Dedifferentiated amniotic fluid mesenchymal stem cell (primary cell): Measurements from ENCODE around the gene CSF3.

Experiments
- DNase-seq: peaks from one replicate; pipeline ENCODE4 v3.0.0-alpha.2; 2016; ENCODE audit errors: extremely low spot score

Gene CSF3

GRCh38 chr17:40015005-40015997 is at the start of gene CSF3:
Gene CSF3 (plus strand): TSS chr17:40015440. CDS start chr17:40015475, 35 bp downstream.
- DNase-seq = no peak

GRCh38 chr17:39966771-39967170 is 48.5 kb upstream of the CSF3 start:
- no peak for DNase-seq

- DNase-seq = no peak
Measured at GRCh38 chr17:39968761-39969160, 46.5 kb upstream of the CSF3 start.

GRCh38 chr17:39969375-39969774 is 45.9 kb upstream of the CSF3 start:
- no peak for DNase-seq

GRCh38 chr17:39970157-39970692 is 45.0 kb upstream of the CSF3 start:
- DNase-seq = no peak

GRCh38 chr17:39971076-39971603 is 44.1 kb upstream of the CSF3 start:
- no peak for DNase-seq

- DNase-seq = no peak
Measured at GRCh38 chr17:39972271-39972670, 43.0 kb upstream of the CSF3 start.

GRCh38 chr17:39973496-39973895 is 41.7 kb upstream of the CSF3 start:
- no peak for DNase-seq

GRCh38 chr17:39974433-39974832 is 40.8 kb upstream of the CSF3 start:
- DNase-seq = no peak

GRCh38 chr17:39975801-39976200 is 39.4 kb upstream of the CSF3 start:
- DNase-seq = no peak

GRCh38 chr17:39979016-39979670 is 36.1 kb upstream of the CSF3 start:
- DNase-seq = peak; percentile 60

GRCh38 chr17:39979893-39980350 is 35.3 kb upstream of the CSF3 start:
- DNase-seq = no peak

GRCh38 chr17:39980351-39981206 is 34.7 kb upstream of the CSF3 start, which contains the start of gene PSMD3:
Gene PSMD3 (plus strand): TSS chr17:39980807. CDS start chr17:39980971, 164 bp downstream.
- DNase-seq = peak; percentile 100

GRCh38 chr17:39981207-39981741 is 34.0 kb upstream of the CSF3 start:
- no peak for DNase-seq

- DNase-seq = no peak
Measured at GRCh38 chr17:39981766-39982375, 33.4 kb upstream of the CSF3 start.

GRCh38 chr17:39988206-39988810 is 26.9 kb upstream of the CSF3 start:
- no peak for DNase-seq

GRCh38 chr17:39994448-39994847 is 20.8 kb upstream of the CSF3 start:
- no peak for DNase-seq

- DNase-seq = no peak
Measured at GRCh38 chr17:39995438-39995837, 19.8 kb upstream of the CSF3 start.

- no peak for DNase-seq
Measured at GRCh38 chr17:39996162-39996561, 19.1 kb upstream of the CSF3 start.

GRCh38 chr17:39996800-39997199 is 18.4 kb upstream of the CSF3 start:
- DNase-seq = no peak
